ENCODE data around the gene RALGPS1.

DNA sequence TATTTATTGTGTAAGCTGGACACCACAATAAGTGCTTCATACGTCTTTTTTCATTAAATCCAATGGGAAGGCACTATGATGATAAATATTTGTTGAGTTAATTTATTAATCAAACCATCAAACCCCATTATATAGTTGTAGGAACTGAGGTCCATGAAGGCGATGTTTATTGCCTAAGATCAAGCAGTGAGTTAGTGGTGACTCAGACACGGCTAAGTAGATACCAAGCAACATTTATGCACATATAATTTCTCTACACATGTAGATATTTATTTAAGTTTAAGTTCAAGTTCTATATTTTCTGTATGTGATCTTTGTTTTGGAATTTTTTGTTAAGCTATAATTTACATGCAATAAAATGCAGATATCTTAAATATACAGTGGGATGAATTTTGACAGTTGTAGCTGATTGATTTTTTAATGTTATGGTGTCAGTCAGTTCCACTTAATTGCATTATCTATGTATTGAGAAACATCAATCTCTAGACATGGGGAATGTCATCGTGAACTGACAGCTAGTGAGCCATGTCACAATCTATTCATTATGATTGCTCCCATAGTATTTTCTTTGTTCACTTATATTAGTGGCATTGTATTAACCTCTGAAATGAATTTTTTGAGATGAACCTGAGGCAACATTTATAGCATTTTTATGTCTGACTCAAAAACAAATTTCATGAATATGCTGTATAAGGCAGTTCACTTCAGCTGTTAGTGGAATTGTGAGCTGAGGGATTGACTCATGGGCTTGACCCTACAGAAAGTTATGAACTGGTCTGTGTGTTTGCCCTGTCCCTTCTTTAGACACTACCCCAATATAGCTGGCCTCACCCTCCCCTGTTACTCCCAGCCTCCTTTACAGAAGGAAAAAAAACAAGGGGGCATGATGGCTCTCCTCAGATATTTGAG, 338.1 kb downstream of the RALGPS1 start:
- TF ChIP-seq, protein P1, sequence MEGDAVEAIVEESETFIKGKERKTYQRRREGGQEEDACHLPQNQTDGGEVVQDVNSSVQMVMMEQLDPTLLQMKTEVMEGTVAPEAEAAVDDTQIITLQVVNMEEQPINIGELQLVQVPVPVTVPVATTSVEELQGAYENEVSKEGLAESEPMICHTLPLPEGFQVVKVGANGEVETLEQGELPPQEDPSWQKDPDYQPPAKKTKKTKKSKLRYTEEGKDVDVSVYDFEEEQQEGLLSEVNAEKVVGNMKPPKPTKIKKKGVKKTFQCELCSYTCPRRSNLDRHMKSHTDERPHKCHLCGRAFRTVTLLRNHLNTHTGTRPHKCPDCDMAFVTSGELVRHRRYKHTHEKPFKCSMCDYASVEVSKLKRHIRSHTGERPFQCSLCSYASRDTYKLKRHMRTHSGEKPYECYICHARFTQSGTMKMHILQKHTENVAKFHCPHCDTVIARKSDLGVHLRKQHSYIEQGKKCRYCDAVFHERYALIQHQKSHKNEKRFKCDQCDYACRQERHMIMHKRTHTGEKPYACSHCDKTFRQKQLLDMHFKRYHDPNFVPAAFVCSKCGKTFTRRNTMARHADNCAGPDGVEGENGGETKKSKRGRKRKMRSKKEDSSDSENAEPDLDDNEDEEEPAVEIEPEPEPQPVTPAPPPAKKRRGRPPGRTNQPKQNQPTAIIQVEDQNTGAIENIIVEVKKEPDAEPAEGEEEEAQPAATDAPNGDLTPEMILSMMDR (IDR thresholded peaks at IDR 0.05; ENCODE audit: low read depth, low read length, poor library complexity, severe bottlenecking): no peak
- TF ChIP-seq EZH2phosphoT487 (IDR thresholded peaks at IDR 0.05; ENCODE audit: borderline replicate concordance, low read length): no peak

All from DOHH2 (cell line).